ENCODE data around the gene UQCRC1. TPM values are rescaled to one million over a fixed set of nuclear protein-coding genes. Genes with fewer than 3 reads are reported as not detected.

UQCRC1 gene
- total and polyA plus RNA-seq, 12 donors, result 723 to 1,330 (median 1,035) TPM

GRCh38 chr3:48601622-48601994 is 7.8 kb downstream of the UQCRC1 start:
- intact Hi-C loops (cut with DNase I), result no loop called here
- H3K9me3 ChIP-seq, result no peaks in the 10 kb centered on the region
- peak overlapping the region in 8 of 10 donors; percentile 33 to 93 (median 86) for H3K27ac ChIP-seq

GRCh38 chr3:48600711-48601621 is 8.5 kb downstream of the UQCRC1 start:
- Histone ChIP-seq H3K4me3 (no peak overlapping the region), H3K4me1 (peaks cover 39 to 92% (median 62%) of the 10 kb centered on the region in 9 donors), H3K27ac (peak overlapping the region in 8 of 10 donors; percentile 33 to 93 (median 86)), H3K36me3 (peaks cover 15 to 86% (median 61%) of the 10 kb centered on the region in 9 donors), H3K27me3 (peaks cover 0 to 2% (median 0%) of the 10 kb centered on the region in 7 donors), H3K9me3 (no peaks in the 10 kb centered on the region)
- WGBS, 2 donors, result 91 to 93% methylated on average over 19 of the region's 19 CpGs
- ATAC-seq, result no peak
- no peak for DNase-seq
- intact Hi-C loops (cut with DNase I), result no loop called here
- TF ChIP-seq CTCF (IDR thresholded peaks at IDR 0.05), result no peak

More at GRCh38 chr3:48601622-48601994, 7.8 kb downstream of the UQCRC1 start:
- Histone ChIP-seq H3K36me3 (peaks cover 15 to 92% (median 63%) of the 10 kb centered on the region in 9 donors), H3K4me3 (no peak overlapping the region), H3K27me3 (no peaks in the 10 kb centered on the region), H3K4me1 (peaks cover 32 to 92% (median 60%) of the 10 kb centered on the region in 9 donors)
- peak in 6 of 8 donors; percentile 10 to 32 (median 24) for ATAC-seq
- 24 to 38% methylated on average over 2 of the region's 2 CpGs for WGBS, 2 donors
- peak; percentile 77 for DNase-seq
- no peak for TF ChIP-seq CTCF (IDR thresholded peaks at IDR 0.05)

GRCh38 chr3:48599509-48600285 is 9.7 kb downstream of the UQCRC1 start:
- Histone ChIP-seq H3K27ac (peak overlapping the region; percentile 77 to 93 (median 86)), H3K27me3 (peaks cover 0 to 14% (median 0%) of the 10 kb centered on the region in 7 donors), H3K9me3 (no peaks in the 10 kb centered on the region), H3K4me3 (no peak overlapping the region), H3K4me1 (peaks cover 38 to 93% (median 69%) of the 10 kb centered on the region in 9 donors), H3K36me3 (peaks cover 15 to 73% (median 48%) of the 10 kb centered on the region in 9 donors)
- DNase-seq (no peak), ATAC-seq (no peak)
- 85 to 86% methylated on average over 12 of the region's 12 CpGs for WGBS, 2 donors
- intact Hi-C loops (cut with DNase I), result loop anchor here in 1 of 10 donors (5.0 kb wide), 1 partner anchor 132 kb away; a partner anchor contains a TSS
- TF ChIP-seq CTCF (IDR thresholded peaks at IDR 0.05), result no peak

GRCh38 chr3:48599077-48599501 is 10.4 kb downstream of the UQCRC1 start:
- DNase-seq (peak in 1 of 2 donors; percentile 2), ATAC-seq (peak in 2 of 8 donors; percentile 1)
- Histone ChIP-seq H3K27ac (peak overlapping the region; percentile 77 to 93 (median 86)), H3K4me3 (no peak overlapping the region), H3K9me3 (no peaks in the 10 kb centered on the region), H3K27me3 (peaks cover 0 to 20% (median 0%) of the 10 kb centered on the region in 7 donors), H3K4me1 (peaks cover 38 to 96% (median 73%) of the 10 kb centered on the region in 9 donors), H3K36me3 (peaks cover 15 to 67% (median 42%) of the 10 kb centered on the region in 9 donors)
- 61 to 69% methylated on average over 11 of the region's 11 CpGs for WGBS, 2 donors
- TF ChIP-seq CTCF (IDR thresholded peaks at IDR 0.05), result no peak
- intact Hi-C loops (cut with DNase I), result loop anchor here in 1 of 10 donors (5.0 kb wide), 1 partner anchor 132 kb away; a partner anchor contains a TSS
